GM19397 (cell line): ENCODE data around the gene TBC1D9B.
"Not testable (repeated sequence)": the region's sequence is repeated elsewhere in the genome, so short reads cannot be mapped to it uniquely, and the experiment has no call there.

ENCODE experiments used
- ATAC-seq: cut with Tn5 transposase; IDR thresholded peaks from one replicate; pipeline ENCODE4 v1.9.1; 2021; ENCODE audit warnings: mild to moderate bottlenecking, moderate library complexity; ENCODE audit not compliant: unreplicated experiment

TBC1D9B gene

DNA sequence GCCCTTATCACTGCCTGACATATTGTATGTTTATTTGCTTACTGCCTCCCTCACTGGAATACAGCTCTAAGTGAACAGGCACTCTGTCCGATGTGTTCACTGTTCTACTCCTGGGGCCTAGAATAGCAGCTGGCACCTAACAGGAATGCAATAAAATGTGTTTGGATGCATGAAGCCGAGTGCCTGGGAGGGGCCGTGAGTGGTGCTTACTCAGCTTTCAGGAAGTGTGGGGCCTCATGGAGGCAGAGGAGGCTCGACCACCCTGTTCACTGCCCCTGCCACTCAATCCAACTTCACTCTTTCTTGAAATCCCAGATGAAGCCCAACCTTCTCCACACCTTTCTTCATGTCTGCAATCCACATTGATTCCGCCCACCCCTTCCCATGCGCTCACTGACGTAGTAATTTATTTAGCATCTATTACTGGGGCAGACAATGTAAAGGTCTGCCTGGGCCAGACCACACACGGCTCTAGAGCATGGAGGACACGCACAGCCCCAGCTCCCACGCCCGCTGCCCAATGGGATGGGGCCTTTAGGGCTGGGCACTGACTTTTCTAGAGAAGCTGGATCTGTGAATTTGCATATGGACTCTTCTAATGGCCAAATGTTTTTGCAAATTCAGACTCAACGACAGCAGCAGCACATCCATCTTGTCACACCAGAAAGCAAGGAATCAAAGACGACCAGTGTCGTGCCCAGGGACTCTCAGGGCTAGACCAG, 21.3 kb downstream of the TBC1D9B start:
- ATAC-seq, result no peak

DNA sequence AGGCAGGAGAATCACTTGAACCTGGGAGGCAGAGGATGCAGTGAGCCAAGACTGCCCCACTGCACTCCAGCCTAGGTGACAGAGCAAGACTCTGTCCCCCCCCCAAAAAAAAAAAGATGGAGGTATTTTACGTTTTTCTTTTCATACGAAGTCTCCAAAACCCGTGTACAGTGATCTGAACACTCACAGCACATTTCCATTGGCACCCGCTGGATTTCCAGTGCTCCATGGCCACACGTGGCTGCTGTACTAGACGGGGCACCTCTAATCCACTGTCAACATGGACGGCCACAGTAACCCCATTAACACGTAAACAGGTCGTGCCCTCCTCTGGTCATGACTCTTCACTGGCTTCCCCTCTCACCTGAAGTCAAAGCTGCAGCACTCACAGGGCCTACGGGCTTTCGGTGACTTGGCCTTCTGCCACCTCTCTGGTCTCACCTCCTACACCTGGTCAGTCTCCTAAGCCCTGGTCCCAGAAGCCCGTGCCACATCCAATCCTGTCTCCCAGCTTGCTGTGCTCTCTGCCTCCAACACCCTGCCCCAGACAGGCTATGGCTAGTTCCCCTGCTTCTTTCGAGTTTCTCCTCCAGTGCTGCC, 22.1 kb downstream of the TBC1D9B start:
- ATAC-seq, result no peak

DNA sequence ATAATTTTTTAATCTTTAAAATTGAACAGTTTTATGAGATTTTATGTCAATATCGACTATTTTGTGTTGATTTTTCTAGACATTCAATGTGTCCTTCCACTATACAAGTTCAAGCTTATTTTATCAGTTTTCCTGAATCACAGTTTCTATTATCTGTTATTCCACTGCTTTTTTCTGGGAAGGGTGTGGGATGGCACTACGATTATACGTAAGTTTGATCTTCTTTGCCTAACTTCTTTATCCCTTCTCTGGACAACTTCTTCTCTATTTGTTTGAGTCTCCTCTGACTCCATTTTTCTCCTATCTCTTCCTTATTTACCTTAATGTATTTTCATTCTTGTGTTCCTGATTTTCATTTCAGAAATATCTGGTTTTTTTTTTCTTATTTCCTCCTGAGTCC, 24.5 kb downstream of the TBC1D9B start:
- ATAC-seq, result no peak

DNA sequence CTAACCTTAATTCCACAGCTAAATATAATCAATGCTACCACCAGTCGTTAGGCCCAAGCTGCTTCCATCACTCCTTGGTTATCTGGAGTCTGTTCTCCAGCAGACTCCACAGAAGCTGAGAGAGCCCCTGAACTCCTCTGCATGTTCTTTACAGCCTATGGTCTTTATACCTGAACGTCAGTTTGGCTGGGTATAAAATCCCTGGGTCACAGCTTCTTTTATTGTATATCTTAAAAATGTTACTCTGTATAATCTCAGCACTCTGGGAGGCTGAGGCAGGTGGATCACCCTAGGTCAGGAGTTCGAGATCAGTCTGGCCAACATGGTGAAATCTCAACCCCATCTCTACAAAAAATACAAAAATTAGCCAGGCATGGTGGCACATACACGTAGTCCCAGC, 25.4 kb downstream of the TBC1D9B start:
- ATAC-seq, result no peak

DNA sequence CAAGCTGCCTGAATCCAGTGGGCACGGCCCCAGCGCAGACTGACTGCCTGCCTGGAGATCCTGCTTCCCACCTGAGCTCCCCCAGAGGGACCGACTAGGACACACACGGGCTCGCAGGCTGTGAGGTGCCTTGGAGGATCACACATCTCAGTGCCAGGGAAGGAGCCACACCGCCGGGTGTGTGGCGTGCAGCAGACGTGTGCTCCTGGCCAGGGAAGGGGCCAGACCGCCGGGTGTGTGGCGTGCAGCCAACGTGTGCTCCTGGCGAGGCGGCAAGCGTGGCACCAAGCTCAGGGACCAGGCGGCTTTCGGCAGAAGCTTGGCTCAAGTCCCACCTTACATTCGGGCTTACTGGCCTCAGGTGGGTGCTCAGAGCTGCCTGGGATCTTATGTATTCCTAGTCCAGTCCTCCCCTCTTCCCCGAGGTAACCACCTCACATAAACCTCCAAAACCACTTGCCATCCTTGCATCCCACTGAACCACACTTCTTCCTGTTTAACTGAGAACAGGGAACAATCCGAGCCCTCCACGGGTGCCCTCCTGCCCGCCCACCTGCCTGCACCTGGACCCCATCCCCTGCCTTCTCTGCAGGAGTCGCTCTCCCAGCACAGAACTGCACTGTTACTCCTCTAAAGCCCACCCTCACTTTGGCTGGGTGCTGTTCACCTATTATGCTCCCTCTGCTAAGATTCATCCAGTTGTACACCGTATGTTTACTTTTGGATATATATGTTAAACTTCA, 26.7 kb downstream of the TBC1D9B start:
- no peak for ATAC-seq

DNA sequence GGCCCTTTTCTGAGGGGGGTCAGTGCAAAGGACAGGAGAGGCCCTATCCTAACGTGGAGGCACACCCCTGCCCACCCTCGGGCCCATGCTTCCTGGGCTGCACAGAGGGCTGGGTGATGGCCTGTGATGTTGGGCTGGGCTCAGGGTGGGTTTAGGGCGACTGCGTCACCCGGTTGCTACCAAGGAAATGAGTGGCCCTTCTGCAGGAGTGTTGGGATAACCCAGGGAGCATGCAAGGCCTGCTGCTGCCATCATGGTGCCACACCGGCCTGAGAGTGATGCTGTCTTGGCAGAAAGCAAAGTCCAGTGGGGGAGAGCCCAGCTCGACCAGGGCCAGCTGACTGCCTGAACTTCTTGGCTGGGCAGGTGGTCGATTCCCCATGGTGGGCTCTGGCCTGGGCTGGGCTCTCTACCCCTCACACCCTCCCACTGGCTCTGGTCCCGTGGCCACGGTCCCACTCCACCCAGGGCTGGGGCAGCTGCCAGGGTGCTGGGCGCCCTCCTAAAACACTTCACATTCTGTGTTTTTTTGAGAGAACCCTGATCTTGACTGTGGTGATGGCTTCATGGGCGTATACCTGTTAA, 27.5 kb downstream of the TBC1D9B start:
- no peak for ATAC-seq

DNA sequence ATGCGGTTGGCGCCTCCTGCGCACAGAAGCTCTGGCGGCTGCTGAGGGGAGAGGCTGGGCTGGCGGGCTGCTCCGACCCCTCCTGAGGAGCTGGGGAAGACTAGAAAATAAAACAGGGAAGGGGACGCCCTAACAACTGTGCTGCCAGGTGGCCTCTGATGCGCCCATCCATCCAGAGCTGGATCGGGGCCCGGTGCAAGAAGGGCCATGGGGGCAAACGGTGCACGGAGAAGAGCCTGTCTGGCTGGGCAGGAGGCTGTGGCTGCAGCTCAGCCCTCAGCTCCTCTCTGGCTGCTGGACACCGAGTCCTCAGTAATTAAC, 28.0 kb downstream of the TBC1D9B start:
- ATAC-seq, result no peak

DNA sequence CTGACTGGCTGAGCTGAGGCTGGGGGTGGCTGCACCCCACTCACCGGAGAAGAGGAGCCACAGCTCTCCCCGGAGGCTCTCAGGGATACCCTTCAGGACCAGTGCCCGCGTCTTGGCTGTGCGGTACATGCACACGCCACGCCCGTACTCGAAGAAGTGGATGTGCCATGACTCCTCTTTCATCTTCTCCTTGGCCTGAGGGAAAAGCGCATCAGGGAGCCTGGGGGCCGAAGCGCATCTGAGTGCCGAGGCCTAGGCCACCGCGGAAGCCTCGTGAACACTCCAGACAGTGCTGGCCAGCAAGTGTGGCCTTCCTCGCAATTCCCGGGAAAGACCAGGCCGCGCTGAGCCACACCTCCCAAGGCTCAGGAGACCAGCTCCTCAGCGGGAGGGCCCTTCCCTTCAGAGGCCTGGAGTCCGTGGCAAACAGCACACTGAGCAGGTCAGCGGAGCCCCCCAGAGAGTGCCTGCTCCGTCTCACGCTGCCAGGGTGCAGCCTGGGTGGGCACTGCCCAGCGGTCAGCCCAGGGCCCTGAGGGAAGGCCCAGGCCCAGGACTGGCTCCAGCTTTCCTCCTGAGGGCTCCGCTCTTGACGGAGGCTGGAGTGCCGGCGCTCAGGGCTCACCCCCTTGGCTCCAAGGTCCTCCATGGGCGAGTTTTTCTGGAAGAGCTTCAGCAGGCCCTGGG, 28.6 kb downstream of the TBC1D9B start:
- ATAC-seq, result no peak

DNA sequence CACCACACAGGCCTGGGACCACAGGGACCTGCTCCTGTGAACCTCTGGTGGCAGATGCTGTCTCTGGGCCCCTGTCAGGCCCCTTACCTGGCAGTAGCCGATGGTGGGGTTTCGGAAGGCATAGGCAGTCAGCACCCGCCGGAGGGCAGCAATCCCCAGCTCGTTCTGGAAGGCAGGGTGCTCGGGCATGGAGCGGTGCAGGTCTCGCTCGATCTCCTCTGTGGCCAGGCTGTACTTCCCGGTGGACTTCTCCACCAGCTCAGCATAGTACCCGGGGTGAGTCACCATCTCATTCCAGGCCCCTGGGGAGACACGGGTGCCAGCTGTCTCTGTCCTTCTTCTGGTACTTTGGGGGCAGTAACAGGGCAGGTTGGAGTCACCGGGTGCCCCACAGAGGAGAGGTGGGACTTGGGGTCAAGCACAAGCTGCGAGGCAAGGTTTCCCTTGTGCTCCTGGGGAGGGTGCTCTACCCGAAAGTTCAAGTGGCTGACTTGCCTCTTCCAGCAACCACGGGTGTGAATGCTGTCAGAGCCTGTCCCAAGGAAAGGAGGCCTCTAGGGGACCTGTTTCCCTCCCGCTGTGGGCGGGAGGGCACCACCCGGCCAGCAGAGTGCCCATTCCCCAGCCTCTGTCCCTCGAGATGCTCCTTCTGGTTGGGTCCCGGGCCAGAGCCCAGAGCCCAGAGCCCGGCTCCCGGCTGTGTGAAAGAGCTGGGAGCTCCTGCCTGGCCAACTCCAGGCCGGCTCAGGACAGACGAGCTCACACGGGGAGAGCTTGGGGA, 29.3 kb downstream of the TBC1D9B start:
- no peak for ATAC-seq

DNA sequence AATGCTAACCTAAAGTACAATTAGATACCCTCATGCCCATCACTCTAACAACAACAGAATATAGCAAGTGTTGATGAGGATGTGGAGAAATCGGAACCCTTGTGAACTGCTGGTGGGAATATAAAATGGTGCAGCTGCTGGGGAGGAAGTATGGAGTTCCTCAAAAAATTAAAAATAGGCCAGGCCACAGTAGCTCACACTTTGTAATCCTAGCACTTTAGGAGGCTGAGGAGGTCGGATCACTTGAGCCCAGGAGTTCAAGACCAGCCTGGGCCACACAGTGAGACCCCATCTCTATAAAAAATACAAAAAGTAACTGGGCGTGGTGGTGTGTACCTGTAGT, 31.1 kb downstream of the TBC1D9B start:
- no peak for ATAC-seq

DNA sequence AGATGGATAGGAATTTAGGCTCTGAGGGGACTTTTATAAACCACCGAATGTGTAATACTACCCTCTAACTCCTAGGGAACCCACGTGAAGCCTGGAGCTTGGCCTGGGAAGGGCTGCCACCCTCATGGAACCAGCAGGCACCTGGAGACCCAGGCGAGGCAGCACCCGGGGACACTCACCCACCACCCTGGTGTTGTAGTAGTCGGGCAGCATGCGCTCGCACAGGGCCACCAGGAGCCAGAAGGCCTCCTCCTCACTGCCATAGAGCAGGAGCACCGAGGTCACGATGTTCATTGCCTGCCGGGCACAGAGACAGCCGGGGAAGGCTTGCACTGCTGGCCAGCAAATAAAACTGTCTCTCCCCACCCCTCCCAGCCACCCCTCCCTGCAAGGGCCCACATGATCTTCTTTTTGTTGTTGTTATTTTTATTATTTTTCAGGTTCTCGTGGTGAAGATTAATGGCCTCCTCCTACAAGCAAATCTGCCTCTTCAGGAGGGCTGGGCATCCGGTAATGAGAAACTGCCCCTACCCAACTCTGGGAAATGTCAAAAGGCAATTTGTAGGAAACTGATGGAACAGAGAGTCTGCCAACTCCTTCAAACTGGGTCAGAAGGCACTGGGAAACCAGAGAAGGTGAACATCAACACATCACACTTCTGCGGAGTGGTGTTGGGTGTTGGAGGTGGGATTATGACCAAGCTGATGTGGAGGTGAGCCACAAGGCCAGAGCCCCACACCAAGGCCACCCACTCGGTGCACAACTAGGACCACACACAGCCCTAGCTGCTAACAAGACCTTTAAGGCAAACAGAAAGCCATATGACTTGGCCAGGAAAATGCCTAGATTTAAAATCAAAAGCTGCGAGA, 31.7 kb downstream of the TBC1D9B start:
- no peak for ATAC-seq

DNA sequence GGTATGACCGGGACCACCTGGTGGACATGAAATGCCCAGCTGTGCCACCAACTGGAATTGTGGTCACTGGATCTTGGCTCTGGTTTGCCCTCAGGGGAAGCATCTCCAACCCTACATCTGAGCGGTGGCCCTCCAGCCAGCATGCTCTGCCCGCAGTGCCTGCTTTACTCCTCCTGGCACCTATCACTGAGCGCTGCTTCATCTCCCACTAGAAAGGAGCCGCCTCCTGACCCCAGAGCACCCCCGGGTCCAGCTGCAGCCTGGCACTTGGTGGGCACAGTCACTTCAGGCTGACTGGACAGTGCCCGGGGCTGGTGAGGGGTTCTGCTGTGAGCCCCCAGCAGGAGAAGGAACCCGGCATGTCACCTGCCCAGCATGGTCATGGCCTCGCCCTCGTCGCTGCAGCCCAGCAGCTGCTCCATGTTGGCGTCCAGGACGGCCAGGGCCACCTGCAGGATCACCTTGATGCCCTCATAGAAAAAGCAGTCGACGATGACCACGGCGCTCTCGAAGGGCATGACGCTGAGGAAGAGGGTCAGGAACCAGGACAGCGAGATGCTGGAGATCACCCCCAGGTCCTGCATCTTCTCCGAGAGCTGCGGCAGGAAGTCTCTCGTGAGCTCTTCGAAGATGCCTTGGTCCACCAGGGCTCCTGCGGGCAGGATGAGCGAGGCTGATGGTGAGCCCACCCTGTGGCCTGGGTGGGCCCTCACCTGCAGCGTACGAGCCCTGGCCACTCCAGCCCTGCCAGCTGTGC, 33.0 kb downstream of the TBC1D9B start:
- ATAC-seq, result no peak

DNA sequence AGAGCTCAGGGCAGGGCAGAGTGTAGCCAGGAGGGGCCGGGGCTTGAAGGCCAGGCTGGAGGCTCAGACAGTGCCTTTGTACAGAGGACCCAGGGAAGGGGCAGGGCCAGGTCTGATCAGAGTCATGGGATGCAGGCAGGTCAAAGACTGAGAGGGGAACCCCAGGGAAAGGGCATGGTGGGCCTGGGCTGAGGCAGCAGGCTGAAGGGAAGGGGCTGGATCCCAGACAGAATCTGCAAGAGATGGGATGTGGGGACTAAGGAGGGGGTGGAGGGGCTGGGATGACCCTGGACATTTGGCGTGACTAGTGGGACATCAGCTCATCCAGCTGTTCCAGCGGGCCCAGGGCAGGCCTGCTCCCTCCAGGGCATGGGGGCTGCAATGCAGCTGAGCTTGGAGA, 33.6 kb downstream of the TBC1D9B start:
- ATAC-seq, result no peak

DNA sequence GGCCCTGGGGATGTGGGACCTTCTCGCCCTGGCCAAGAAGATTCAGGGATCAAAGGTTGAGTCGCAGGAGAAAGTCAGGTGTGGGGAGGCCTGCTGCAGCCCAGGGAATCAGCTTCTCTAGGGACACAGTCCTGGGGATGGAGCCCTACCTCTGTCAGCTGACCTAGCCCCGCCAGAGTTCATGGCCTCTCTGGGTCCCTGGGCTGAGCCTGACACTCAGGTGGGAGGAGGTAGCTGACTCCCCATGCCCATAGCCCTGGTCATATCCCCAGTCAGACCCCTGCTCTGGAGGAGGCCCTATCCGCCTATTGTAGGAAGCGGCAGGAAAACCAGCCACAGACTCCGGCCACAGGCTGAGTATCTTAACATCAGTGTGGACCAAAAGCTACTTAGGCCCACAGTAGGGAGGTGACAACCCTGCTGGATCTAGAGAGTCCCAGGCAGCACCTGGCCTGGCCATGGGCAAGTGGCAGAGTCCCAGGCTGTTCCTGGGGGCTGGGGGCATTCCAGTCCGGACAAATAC, 34.0 kb downstream of the TBC1D9B start:
- no peak for ATAC-seq

DNA sequence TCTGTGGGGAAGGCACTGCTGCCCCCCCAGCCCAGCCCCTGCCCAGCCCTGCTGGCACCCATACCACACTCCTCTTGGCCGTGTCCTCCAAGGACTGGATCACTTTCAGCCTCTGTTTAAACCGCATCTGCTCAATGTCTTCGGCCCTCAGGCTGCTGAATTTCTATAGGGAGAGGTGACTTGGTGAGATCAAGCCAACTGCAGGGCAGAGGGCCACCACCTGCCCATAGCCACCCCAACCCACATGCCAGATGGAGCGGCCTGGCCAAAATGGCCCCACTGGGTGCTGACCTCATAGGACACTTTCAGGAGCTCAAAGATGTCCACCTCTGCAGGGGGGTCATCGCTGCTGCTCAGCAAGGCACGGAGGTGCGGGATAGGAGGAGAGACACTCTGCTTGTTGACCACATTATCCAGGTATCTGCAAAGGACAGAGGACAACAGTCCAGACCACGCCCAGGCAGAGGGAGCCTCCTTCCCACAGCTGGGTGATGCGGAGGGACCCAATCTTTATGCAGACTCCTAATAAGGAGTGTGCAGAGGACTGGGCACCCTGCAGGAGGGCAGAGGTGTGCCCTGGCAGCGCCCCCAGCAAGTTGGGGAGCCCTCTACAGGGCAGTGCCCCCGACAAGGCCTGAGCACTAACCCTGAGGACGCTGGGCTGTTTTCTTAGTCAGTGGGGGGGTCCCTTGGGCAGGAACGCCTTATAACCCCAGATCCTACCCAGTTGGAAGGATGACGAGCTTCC, 34.7 kb downstream of the TBC1D9B start:
- no peak for ATAC-seq

DNA sequence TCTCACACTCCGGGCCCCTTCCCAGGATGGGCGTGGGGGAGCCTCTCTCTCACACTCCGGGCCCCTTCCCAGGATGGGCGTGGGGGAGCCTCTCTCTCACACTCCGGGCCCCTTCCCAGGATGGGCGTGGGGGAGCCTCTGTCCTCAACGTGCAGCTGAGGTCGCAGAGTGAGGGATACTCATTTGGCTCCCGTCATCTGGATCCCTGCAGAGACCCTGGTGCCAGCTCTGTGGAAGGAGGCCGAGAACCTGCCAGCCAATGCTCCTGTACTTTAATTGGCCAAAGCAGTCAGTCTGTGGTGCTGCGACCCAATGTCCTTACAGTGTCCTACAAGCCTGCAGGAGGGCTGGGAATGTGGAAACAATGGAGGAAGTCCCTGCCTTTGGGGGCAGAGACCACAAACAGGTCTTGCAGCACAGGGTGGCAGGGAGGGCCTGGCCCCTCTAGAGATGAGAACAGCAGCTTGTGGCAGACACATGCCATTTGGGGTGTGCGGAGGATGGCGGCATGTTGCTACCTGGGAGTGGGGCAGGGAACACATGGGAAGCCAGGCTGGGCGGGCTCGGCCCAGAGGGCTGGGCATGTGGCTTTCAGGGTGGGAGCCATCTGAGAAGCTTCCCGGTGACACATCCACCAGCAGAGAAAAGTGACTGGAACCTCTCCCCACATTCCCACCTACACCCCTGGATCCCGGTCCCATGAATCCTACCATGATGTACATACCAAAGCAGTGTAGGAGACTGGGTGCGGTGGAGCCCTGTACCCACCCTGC, 35.5 kb downstream of the TBC1D9B start:
- no peak for ATAC-seq

DNA sequence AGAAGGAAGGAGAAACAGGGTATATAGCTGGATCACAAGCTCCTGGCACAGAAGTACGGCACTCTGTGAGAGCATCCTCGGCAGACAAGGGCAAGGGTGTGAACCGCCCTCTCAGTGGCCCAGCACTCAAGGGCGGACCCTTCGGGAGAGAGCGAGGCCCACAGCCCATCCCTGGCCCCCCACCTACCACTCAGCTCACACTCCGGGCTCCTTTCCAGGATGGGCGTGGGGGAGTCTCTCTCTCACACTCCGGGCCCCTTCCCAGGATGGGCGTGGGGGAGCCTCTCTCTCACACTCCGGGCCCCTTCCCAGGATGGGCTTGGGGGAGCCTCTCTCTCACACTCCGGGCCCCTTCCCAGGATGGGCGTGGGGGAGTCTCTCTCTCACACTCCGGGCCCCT, 36.2 kb downstream of the TBC1D9B start:
- ATAC-seq, result not testable (repeated sequence)
